GM15510 (cell line): ENCODE data around the gene MRPS16.

Source experiments
- POLR2A ChIP-seq: IDR thresholded peaks from 3 replicates; pipeline ENCODE4 v1.6.1; 2011; ENCODE audit warnings: borderline replicate concordance; ENCODE audit not compliant: insufficient read length; ENCODE audit errors: extremely low read depth

MRPS16 gene

GRCh38 chr10:73218431-73219191 lies 33.8 kb downstream of the MRPS16 start:
- no peak for TF ChIP-seq POLR2A

- no peak for TF ChIP-seq POLR2A
Measured at GRCh38 chr10:73217628-73218027, 34.8 kb downstream of the MRPS16 start.

- no peak for TF ChIP-seq POLR2A
Measured at GRCh38 chr10:73215749-73216148, 36.7 kb downstream of the MRPS16 start.

GRCh38 chr10:73211106-73211811 lies 41.2 kb downstream of the MRPS16 start:
- no peak for TF ChIP-seq POLR2A

GRCh38 chr10:73210395-73211105 lies 41.9 kb downstream of the MRPS16 start:
- no peak for TF ChIP-seq POLR2A

GRCh38 chr10:73209705-73210104 lies 42.7 kb downstream of the MRPS16 start:
- TF ChIP-seq POLR2A: no peak

GRCh38 chr10:73207883-73208282 lies 44.6 kb downstream of the MRPS16 start:
- no peak for TF ChIP-seq POLR2A

GRCh38 chr10:73206385-73206784 lies 46.1 kb downstream of the MRPS16 start:
- no peak for TF ChIP-seq POLR2A

GRCh38 chr10:73205890-73206289 lies 46.6 kb downstream of the MRPS16 start:
- TF ChIP-seq POLR2A: no peak

- no peak for TF ChIP-seq POLR2A
Measured at GRCh38 chr10:73205081-73205480, 47.4 kb downstream of the MRPS16 start.
